C1 segment of cervical spinal cord (tissue), 14 donors: Measurements from ENCODE around the gene TRMT5.

Experiments used
- DNase-seq, 14 donors: peaks; one replicate each; lab custom pipeline; 2025; lab: John Stamatoyannopoulos, UW

TRMT5 gene

DNA sequence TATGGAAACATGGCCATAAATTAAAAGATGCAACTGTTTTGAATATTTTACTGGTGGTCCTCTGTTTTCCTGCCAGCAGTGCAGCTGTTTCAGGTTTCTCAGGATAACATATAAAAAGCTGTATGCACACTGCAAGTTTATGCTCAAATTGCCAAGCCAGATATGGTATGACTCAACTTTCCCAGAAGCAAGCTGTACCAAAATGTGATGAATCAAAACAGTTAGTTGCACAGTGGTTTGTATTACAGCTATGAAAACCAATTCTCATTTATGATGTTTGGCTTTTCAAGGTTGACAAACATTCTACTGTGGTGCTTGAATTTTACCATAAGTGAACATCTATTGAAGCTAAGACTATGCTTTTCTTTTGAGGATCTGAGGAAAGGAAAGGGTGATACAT, 15.5 kb downstream of the TRMT5 start:
- no peak for DNase-seq

DNA sequence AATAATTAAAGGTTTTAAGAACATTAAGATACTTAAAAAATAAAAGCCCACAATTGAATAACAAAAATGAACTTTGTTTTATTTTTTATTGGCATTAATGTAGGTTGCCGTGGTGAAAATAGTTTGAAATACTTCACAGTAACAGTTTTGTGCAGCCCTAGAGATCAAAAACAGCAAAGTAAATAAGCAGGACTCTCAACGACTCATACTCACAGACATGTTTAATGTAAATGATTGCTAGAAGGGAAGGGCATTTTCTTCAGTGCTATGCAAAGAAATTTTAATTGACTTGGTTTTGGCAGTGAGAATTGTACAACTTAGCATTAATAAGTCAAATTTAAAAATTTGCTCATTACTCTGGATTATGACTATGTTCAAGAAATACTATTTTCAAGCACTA, 16.0 kb downstream of the TRMT5 start:
- no peak for DNase-seq

DNA sequence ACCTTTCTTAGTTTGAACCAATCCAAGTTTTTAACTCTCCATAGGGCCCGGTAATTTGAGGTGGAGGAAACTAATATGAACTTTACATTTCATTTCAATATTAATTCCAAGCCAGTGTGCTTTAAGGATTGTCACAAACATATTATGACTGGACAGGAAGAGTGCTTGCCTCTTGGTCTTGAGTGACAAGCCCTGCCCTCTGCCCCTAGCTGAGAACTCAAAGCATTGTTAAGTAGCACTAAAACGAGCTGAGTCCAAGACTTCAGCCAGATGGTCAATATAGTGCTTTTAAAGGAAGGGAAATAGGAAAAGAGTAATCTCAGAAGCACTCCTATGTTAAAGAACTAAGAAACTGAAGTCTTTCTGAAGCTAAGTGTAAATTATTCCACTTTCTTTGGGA, 17.1 kb downstream of the TRMT5 start:
- no peak for DNase-seq

DNA sequence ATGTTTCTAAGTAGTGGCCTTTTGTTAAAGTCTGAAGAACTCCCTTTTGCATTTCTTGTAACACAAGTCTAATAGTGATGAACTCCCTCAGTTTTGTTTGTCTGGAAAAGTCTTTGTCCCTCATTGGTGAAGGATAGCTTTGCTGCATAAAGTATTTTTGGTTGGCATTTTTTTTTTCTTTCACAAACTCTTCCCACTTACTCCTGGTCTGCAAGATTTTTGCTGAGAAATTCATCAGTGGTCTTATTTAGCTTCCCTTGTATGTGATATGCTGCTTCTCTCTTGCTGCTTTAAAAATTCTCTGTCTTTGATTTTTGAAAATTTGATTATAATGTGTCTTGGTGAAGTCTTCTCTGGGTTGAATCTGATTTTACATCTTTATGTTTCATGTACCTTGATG, 22.7 kb downstream of the TRMT5 start:
- no peak for DNase-seq

DNA sequence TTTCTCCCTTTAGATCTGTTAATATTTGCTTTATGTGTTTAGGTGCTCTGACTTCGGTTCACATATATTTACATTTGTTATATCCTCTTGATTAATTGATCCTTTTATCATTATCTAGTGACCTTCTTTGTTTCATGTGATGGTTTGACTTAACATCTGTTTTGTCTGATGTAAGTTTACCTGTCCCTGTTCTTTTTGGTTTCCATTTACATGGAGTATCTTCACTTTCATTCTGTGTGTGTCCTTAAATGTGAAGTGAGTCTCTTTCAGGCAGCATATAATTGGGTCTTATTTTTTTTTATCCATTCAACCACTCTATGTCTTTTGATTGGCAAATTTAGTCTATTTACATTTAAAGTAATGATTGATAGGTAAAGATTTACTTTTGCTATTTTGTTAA, 24.2 kb downstream of the TRMT5 start:
- DNase-seq = no peak

DNA sequence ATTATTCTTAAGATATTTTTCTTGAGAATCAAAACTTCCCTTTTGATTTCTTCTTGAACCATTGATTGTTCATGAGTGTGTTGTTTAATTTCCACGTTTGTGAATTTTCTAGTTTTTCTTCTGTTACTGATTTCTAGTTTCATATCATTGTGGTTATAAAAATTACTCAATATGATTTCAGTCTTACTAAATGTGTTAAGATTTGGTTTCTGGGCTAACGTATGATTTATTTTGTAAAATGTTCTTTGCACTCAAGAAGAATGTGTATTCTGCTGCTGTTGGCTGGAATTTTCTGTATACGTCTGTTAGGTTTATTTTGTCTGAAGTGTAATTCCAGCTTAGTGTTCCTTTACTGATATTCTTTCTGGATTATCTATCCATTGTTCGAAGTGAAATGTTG, 24.7 kb downstream of the TRMT5 start:
- DNase-seq = no peak

DNA sequence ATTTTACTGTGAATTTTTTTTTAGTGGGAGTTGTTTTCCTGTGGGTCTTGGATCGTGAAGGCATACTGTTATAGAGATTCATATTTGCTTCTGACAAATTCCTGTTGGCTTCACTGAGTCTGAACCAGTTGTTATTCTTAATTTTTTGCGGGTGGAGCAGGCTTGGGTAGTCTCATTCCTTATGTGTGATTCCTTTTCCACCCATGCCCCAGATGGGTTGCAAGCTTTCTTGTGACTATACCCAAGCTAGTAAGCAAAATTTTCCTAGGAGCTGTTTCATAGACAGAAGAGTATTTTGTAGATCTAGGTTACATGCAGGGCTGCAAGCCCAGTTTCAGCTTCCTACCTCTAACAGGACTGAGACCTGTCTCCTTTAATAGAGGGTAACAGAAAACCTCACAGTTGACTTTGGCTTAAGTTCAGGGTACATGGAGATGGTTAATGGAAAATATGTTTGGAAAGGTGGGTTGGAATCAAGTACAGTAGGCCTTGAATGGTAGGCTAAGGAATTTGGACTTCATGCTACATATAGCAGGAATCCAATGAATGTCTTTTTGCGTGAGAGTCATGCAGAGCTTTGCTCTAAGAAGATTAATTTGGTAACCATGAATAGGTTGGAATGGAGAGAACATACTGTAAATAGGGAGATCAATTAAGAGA, 29.0 kb downstream of the TRMT5 start:
- DNase-seq = no peak

DNA sequence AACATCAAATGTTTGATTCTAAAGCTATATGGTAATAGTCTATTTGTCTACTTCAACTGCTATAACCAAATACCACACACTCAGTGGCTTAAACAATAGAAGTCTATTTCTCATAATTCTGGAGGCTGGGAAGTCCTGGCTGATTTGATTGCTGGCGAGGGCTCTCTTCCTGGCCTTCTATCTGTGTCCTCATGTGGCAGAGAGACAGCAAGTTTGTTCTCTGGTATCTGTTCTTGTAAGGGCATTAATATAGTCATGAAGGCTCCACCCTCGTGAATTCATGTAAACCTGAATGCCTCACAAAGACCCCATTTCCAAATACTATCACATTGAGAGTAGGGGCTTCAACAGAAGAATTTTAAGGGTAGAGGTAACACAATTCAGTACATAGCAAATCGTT, 34.1 kb downstream of the TRMT5 start:
- DNase-seq = no peak

DNA sequence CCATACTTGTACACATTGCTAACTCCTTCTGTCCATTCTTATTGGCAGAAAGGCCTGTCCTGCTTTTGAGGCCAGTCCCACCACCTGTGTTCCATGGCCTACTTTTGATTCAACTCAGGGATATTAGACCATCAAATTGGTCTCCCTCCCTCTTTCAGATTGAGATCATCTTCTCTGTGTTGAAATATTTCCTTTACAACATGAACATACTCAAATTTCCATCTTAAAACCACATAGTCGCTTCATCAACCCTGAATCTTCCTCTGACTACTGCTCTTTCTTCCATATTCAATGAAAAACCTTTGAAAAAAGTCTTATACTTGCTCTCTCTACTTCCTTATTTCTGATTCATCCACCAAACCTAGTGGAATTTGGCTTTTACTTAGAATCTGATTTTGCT, 34.9 kb downstream of the TRMT5 start:
- no peak for DNase-seq

DNA sequence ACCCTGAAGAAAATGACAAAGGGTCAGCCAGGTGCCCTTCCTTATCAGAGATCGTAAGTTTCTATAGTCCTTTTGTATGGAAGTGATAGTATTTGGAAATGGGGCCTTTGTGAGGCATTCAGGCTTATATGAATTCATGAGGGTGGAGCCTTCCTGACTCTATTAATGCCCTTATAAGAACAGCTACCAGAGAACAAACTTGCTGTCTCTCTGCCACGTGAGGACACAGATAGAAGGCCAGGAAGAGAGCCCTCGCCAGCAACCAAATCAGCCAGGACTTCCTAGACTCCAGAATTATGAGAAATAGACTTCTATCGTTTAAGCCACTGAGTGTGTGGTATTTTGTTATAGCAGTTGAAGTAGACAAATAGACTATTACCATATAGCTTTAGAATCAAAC, 36.7 kb downstream of the TRMT5 start:
- no peak for DNase-seq

DNA sequence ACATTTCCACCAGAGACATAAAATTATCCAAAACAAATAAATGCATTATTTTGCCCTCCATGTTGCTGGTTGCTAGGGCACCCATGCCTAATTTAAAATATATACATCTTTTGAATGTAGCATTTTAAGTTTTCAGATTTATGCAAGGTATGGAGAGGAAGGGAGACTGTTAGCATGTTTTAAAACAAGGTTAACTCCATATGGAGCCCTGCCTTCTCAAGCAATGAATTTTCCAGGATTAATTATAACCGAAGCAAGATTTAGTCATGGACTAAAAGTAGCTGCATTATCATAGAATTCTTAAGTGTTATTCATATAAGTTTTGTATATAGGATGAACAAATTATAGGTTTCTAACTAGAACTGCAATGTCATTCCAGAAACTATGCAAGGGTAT, 37.2 kb downstream of the TRMT5 start:
- DNase-seq = no peak

DNA sequence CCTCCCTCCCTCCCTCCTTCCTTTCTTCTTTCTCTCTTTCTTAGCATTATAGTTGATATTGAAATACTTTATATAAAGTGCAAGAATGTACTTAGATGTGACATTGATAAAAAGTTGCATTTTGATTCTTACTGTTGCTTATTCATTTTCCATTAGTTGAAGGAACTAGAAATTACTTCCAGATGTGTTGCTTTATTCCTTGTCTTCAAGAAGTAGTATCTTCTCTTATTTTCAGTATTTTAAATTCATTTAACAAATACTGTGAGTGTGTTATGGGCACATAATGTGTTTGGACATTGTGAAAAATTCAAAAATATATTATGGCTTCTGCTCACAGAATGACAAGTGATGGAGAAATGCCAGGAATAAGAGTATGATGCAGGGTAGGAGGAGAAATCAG, 45.6 kb downstream of the TRMT5 start:
- DNase-seq = no peak

DNA sequence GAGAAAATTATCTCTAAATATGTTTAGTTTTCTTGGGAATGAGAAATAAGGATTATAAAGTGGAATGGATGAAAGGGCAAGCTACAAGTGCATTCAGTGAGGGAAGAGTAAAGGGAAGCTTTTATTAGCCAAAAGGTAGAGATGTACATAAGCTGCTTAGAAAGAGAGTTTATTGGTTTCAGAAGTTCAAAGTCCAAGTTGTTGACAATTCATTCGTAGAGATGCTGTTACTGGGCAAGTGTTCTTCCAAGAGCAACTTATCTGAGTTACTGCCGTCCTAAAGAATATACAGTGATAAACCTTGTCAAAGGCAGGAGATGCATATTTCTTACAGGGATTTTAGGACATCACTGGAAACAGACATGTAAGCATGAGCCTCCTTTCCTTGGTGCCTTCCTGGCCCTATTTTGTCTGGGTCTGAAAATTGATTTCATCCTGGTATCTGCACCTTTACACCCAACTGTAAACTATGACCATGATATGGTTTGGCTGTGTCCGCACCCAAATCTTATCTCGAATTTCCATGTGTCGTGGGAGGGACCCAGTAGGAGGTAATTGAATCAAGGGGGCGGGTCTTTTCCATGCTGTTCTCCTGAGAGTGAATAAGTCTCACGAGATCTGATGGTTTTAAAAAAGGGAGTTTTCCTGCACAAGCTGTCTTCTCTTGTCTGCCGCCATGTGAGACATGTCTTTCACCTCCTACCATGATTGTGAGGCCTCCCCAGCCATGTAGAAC, 46.8 kb downstream of the TRMT5 start:
- no peak for DNase-seq

DNA sequence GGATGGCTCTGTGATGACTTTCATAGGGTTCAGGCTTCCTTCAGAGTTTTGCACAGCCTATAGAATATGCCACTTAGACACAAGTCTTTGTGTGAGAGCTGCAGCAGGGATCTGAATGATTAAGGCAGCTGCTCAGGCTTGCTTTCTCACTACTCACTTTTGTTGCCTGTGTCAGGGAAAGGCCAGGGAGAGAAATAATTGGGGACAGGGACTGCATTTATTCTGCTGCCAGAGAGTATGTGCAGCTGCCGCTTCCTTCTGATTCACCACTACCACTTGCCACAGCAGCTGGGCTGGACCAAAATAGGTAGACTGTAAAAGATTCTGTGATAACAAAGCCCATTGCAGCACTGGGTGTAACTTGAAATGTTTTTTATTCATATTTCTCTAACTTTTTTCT, 49.7 kb downstream of the TRMT5 start:
- no peak for DNase-seq

DNA sequence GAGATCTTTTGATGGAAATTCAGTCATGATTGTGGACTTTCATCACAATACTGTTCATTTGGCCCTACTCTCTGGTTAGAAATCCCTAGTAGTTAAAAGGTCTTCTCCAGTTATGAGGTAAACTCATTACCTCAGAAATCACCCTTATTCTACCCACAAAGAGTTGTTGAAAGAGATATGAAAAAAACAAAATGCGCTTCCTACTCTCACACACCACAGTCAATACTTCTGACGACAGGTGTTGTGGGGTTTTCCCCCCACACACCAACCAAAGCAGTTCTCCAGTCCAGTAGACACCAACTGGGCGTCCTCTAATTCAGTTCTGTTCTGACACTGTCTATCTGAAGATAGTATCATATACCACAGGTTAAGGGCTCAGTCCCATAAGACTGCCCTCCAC, 54.9 kb downstream of the TRMT5 start:
- no peak for DNase-seq

DNA sequence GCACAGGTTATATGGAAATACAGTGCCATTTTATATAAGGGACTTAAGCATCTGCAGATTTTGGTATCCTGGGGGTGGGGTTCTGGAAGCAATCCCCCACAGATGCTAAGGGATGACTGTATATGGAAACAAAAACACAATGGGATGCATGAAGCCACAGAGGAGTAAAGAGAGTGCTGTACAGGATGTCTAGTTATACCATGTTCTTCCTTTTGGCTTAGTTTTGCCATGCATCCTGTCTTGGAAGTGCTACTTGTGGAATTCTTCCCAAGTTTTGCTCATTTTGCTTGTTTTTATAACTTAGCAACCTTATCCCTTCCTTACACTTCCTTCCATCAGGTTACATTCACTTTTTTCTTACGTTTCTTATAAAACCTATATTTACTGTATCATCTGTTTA, 55.6 kb downstream of the TRMT5 start:
- DNase-seq = no peak

DNA sequence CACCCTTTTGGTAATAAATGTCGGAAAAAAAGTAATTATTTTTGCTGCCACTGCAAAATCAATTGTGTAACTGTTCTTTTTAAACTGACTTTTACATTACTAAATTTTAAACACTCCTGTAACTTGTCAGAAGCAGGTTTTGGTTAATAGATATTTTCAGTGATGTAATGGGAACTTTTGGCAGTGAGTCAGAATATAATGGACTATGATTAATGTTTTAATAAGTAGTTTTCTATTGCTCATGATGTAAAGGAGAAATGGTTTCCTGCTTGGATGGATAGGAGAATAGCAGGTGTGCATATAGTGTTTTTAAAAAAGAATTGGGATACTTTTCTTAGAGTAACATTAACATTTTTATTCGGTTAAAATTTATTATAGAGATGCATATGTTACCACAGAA, 58.8 kb downstream of the TRMT5 start:
- no peak for DNase-seq
